Stimulated activated CD4-positive, alpha-beta T cell treated with anti-CD3 and anti-CD28 coated beads, Interleukin-15, amount 100 ng/mL, for 1 hour (primary cell): ENCODE measurements around the gene CDH13.

ENCODE experiments used
- DNase-seq, 2 donors: peaks; one replicate each; pipeline ENCODE4 v3.0.0-alpha.2; 2020; ENCODE audit warnings: low read depth in 1 of 2, low spot score in 1 of 2

The CDH13 gene

GRCh38 chr16:83626676-83627075 lies 999.9 kb downstream of the CDH13 start:
- DNase-seq, result no peak

GRCh38 chr16:83627996-83628395 lies 1001.2 kb downstream of the CDH13 start:
- no peak for DNase-seq

DNA sequence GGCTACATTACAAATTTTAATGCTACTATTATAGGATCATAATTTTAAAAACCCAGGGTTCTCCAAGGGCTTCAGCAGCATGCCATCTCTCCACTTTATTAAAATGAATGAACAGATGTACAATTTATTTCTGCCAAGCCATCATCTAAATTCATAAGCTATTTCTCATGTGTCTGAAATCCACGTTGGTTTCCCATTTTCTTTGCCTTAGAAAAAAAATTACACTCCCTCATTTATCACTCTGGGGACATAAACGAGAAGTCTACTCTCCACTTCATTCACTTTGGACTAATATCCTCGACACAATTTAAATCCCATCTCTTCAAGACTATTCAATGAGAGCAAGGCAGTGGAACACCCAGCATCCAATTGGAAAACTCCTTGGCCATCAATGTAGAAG lies 1002.7 kb downstream of the CDH13 start:
- DNase-seq, result no peak

GRCh38 chr16:83629836-83630235 lies 1003.1 kb downstream of the CDH13 start:
- no peak for DNase-seq

- DNase-seq, result no peak
These were observed 1004.2 kb downstream of the CDH13 start for GRCh38 chr16:83630979-83631378.

GRCh38 chr16:83633286-83633685 lies 1006.5 kb downstream of the CDH13 start:
- DNase-seq, result no peak

DNA sequence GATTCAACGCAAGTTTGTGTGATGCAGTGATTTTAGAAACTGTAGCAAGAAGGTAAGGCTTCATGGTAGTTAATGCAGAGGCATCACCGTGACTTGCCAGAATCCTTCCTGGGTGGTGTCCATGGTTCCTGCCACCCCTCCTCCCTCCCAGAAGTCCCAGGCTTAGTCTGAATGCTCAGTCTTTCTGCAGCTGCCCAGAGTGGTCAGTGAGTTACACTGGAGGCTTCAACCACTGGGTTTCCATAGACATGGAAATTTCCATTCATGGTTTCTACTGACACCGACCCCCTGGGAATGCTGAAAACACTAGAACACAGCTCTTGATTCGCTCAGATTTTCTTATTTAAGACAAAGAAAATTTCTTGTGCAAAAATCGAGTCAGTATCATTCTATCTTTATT lies 1021.6 kb downstream of the CDH13 start:
- no peak for DNase-seq

GRCh38 chr16:83651871-83652270 lies 1025.1 kb downstream of the CDH13 start:
- DNase-seq, result no peak

DNA sequence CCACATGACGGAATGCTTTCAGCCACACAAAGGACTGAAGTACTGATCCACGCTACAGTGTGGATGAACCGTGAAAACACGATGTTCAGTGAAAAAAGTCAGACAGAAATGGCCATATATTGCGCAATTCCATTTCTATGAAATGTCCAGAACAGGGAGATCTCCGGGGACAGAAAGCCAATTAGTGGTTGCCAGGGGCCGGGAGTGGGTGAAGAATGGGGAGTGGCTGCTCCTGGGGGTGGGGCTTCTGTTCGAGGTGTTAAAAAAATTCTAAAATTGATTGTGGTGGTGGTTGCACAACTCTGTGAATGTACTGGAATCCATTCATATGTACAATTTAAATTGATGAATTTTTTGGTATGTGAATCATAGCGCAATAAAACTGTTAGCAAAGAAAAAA lies 1026.2 kb downstream of the CDH13 start:
- no peak for DNase-seq

DNA sequence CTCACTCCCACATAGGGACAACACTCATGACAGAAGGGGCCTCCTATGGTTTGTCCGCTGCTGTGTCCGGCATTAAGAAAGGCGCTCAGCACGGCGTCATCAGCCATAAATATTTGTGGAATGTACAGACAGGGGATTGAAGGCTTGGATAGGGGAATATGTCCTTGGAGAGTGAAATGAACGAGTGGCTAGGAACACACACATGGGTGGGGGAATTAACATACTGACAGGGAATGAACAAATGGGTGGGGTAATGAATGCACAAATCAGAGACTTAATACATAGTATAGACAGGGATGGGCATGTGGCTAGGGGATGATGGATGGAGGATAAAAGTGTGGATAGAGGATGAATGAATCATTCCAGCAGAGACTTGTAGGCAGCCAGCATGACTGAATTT lies 1027.0 kb downstream of the CDH13 start:
- DNase-seq, result no peak

DNA sequence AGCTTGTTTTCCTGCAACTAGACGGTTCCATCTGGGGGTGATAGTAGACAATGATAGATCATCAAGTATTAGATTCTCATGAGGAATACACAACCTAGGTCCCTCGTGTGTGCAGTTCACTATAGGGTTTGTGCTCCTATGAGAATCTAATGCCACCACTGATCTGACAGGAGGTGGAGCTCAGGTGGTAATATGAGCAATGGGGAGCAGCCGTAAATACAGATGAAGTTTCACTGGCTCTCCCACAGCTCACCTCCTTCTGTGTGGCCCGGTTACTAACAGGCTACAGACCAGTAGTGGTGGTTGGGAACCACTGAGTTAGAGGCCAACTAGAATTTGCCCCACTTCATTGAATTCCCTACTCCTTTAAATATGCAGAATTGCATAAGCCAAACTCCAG lies 1033.5 kb downstream of the CDH13 start:
- DNase-seq, result no peak

GRCh38 chr16:83661656-83662055 lies 1034.9 kb downstream of the CDH13 start:
- DNase-seq, result no peak

DNA sequence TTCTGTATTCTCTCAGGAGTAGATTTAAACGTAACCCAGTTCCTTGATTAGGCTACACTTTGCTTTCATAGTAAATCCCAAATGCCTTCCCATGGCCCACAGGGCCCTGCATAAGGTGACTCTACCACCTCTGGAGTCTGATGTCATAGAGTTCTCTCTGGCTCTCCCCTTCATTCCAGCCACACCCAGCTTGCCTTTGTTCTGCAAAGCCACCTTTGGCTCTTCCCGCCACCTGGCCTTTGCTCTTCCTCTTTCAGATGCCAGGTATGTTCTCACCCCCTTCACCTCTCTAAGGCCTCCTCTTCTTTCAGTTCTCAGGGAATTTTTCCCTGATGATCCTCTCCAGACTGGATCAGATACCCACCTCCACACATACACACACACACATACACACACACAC lies 1039.7 kb downstream of the CDH13 start:
- no peak for DNase-seq

DNA sequence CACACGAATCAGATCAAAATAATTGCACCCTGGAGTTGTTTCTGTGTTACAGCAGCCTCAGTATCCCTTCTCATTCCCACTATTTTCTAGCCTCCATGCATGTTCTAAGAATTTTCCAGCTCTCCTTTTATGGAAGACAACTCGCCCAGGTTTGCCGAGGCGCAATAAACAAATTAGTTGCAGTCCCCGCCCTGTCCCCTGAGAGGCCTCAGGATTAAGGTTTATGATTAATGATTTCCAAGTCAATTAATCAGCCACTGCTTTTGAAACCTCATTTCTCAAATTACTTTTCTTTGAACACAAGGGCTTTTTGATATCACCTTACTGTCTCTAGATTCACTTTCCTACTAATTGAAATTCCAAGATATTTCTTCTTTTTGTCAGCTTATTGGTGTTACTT lies 1042.7 kb downstream of the CDH13 start:
- DNase-seq, result no peak

DNA sequence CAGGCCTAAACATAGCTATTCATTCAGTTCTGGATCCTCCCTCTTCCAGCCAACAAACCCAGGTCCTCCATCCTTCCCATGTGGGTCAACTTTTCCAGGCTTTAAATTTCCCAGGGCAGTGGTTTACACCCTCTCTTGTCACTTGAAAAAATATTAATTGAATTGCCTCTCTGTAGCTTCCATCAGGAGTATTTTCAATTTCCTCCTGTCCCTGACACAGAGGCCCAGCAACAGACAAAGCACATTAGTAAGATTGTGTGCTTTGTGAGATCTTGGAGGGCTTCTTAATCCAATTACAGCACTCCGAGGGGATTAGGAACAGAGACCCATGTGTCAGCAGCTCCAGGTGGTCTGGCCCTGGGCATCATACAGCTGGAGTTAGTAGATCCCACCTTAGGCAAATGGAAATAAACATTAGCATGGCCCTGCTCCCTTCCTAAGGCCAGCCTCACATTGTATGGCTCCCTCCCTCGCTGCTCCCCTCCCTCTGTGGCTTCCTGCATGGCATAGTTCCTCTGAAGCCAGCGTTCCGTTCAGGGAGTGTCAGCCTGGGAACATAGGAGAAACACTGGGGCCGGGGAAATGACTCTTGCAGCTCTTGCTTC lies 1048.3 kb downstream of the CDH13 start:
- no peak for DNase-seq

DNA sequence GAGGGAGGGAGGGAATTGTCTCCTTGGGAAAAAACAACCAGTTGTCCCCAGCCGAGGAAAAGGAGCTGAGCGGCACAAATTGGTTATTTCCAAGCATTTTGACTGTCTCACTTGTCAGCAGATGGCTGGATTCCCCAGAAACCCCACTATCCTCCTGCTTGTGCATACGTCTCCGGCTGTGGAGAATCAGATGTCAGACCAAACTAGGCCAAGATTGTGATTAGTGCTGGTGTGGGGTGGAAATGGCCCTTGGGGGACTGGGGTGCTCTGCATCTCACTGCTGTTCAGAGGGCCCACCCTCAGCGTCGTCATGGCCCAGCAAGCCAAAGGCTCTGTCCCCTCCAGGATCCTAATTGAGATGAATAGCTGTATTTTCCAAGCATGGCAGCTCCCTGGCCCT lies 1049.3 kb downstream of the CDH13 start:
- DNase-seq, result no peak

- DNase-seq, result no peak
These were observed 1054.2 kb downstream of the CDH13 start for GRCh38 chr16:83680980-83681379.

DNA sequence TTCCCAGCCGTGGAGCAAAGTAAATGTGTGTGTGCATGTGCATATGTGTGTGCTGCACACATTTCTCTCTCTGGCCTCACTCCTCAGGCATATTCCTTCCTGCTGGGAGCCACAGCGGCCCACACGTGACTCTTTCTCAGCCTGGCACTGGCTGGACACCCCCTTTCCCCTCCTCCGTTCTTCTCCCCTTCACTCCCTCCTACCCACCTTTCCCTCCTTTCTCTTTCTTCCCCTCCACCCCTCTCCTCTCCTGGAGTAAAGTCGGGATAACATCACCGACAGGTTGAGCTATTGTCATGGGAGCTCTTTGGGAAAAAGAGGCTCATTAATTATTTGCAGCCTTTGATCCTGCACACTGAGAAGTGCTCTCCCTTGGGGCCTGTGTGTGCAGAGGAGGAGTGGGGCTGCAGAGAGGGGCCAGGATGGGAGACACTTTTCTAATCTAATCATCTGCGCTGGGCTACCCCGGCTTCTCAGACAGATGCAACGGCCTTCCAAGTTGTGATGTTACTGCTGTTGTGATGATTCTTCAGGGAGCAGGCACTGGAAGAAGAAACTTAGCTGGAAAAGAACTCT lies 1054.7 kb downstream of the CDH13 start:
- no peak for DNase-seq

- no peak for DNase-seq
These were observed 1055.5 kb downstream of the CDH13 start for GRCh38 chr16:83682116-83682867.

GRCh38 chr16:83682868-83683235 lies 1056.1 kb downstream of the CDH13 start:
- DNase-seq, result no peak

DNA sequence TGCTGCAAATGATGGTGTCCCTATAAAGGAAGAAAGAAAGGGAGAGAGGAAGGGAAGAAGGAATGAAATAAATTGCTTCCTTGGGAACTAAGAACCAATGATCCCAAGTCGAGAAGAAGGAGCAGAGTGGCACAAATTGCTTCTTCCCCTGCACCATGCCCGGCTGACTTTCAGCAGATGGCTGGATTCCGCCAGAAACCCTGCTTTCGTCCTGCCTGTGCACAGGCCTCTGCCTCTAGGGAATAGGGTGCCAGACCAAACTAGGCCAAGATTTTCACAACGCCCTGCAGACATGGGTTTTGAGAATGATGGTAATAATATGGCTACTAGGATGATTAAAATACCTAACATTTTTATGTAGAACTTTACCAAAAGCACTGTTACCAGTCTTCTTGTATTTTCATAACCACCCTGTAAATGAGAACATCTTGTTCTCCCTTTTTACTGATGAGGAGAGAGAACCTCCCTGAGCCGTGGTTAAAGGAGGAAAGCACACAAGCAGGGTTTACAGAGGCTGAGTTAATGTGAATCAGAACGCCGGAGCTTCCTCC lies 1058.9 kb downstream of the CDH13 start:
- DNase-seq, result no peak

DNA sequence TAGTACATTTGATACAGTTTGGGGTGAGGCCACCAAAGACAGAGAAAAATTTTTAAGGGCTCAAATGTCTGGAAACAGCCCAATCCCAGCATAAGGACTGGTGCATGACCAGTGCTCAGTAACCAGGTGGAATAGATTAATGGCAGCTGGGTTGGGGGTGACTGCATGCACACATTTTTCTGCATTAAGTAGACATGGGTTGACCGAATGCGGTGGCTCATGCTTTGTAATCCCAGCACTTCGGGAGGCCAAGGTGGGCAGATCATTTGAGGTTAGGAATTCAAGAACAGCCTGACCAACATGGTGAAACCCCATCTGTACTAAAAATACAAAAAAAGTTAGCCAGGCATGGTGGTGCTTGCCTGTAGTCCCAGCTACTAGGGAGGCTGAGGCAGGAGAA lies 1060.0 kb downstream of the CDH13 start:
- DNase-seq, result no peak
